OCI-LY1 (cell line): ENCODE measurements around the gene USP17L5.
"Not testable (repeated sequence)": the region's sequence is repeated elsewhere in the genome, so short reads cannot be mapped to it uniquely, and the experiment has no call there.

ENCODE experiments used
- H2AFZ ChIP-seq: fragments of 200-600 bp; sonication (generic), shearing (Covaris generic); 2 replicates; pipeline ENCODE4 v1.6.0; 2014; ENCODE audit warnings: antibody characterized with exemption, mild to moderate bottlenecking, low read length
- H3F3A ChIP-seq: fragments of 200-600 bp; sonication (generic), shearing (Covaris generic); 2 replicates; pipeline ENCODE4 v1.6.0; 2014; ENCODE audit warnings: mild to moderate bottlenecking, antibody characterized with exemption, low read length, moderate library complexity; ENCODE audit not compliant: insufficient read depth
- H3K27ac ChIP-seq: fragments of 200-600 bp; sonication (generic); 2 replicates; pipeline ENCODE4 v1.5.1; 2014; ENCODE audit warnings: low read length, mixed run types, mild to moderate bottlenecking, low read depth; ENCODE audit not compliant: poor library complexity, severe bottlenecking
- H3K27me3 ChIP-seq: fragments of 200-600 bp; sonication (generic); 2 replicates; pipeline ENCODE4 v1.6.0; 2014; ENCODE audit warnings: antibody characterized with exemption, mild to moderate bottlenecking, low read length, moderate library complexity; ENCODE audit not compliant: insufficient read depth
- H3K36me3 ChIP-seq: fragments of 200-600 bp; sonication (generic); 2 replicates; pipeline ENCODE4 v1.6.1; 2014; ENCODE audit warnings: mild to moderate bottlenecking, antibody characterized with exemption, low read length, moderate library complexity, mixed read lengths; ENCODE audit not compliant: insufficient read depth
- H3K4me1 ChIP-seq: fragments of 200-600 bp; sonication (generic); 2 replicates; pipeline ENCODE4 v1.5.1; 2014; ENCODE audit warnings: mild to moderate bottlenecking, low read length, moderate library complexity; ENCODE audit not compliant: insufficient read depth, severe bottlenecking
- H3K4me2 ChIP-seq: fragments of 200-600 bp; sonication (generic), shearing (Covaris generic); 2 replicates; pipeline ENCODE4 v1.6.1; 2014; ENCODE audit warnings: low read length
- H3K4me3 ChIP-seq: fragments of 200-600 bp; sonication (generic); 2 replicates; pipeline ENCODE4 v1.5.1; 2014; ENCODE audit warnings: low read length, low read depth, mild to moderate bottlenecking, mixed read lengths; ENCODE audit not compliant: poor library complexity, severe bottlenecking
- H3K79me2 ChIP-seq: fragments of 200-600 bp; shearing (Covaris generic); 2 replicates; pipeline ENCODE4 v1.6.1; 2016; ENCODE audit warnings: mixed run types, low read length, mixed read lengths; ENCODE audit not compliant: insufficient read depth
- H3K9ac ChIP-seq: fragments of 200-600 bp; sonication (generic), shearing (Covaris generic); 2 replicates; pipeline ENCODE4 v1.6.1; 2014; ENCODE audit warnings: mild to moderate bottlenecking, low read length, mixed read lengths
- H3K9me2 ChIP-seq: fragments of 200-600 bp; sonication (generic), shearing (Covaris generic); 2 replicates; pipeline ENCODE4 v1.6.1; 2014; ENCODE audit warnings: low read depth, mild to moderate bottlenecking, low read length, mixed read lengths
- H3K9me3 ChIP-seq: fragments of 200-600 bp; shearing (Covaris generic); 2 replicates; pipeline ENCODE4 v1.6.1; 2014; ENCODE audit warnings: low read length, mixed read lengths
- H4K20me1 ChIP-seq: fragments of 200-600 bp; sonication (generic), shearing (Covaris generic); 2 replicates; pipeline ENCODE4 v1.6.0; 2016; ENCODE audit warnings: mild to moderate bottlenecking, low read length; ENCODE audit not compliant: insufficient read depth

The USP17L5 gene

GRCh38 chr4:9339103-9339502 lies at the start of gene USP17L5:
Gene USP17L5 (plus strand): TSS chr4:9339403. CDS start chr4:9339403, 0 bp downstream.
- not testable (repeated sequence) for H3K9me2 ChIP-seq, H3K9me3 ChIP-seq, H3K4me2 ChIP-seq, H3K9ac ChIP-seq, H3K79me2 ChIP-seq, H3K27ac ChIP-seq, H3F3A ChIP-seq, H4K20me1 ChIP-seq, H3K27me3 ChIP-seq, H3K4me1 ChIP-seq, H3K4me3 ChIP-seq, H2AFZ ChIP-seq, H3K36me3 ChIP-seq

- H3K9me2 ChIP-seq, H3K79me2 ChIP-seq, H2AFZ ChIP-seq, H3K36me3 ChIP-seq, H3K27ac ChIP-seq, H3K9ac ChIP-seq, H3K4me3 ChIP-seq, H3K9me3 ChIP-seq, H4K20me1 ChIP-seq, H3K4me2 ChIP-seq, H3F3A ChIP-seq, H3K27me3 ChIP-seq, H3K4me1 ChIP-seq: not testable (repeated sequence)
These were observed 15.0 kb upstream of the USP17L5 start for GRCh38 chr4:9324191-9324590.

GRCh38 chr4:9324865-9325264 lies 14.3 kb upstream of the USP17L5 start, which contains the start of gene USP17L24:
Gene USP17L24 (plus strand): TSS chr4:9325165. CDS start chr4:9325165, 0 bp downstream.
- H3F3A ChIP-seq, H3K27ac ChIP-seq, H3K9ac ChIP-seq, H3K4me2 ChIP-seq, H4K20me1 ChIP-seq, H3K4me3 ChIP-seq, H3K9me2 ChIP-seq, H3K79me2 ChIP-seq, H3K27me3 ChIP-seq, H3K36me3 ChIP-seq, H3K4me1 ChIP-seq, H3K9me3 ChIP-seq, H2AFZ ChIP-seq: not testable (repeated sequence)

- H4K20me1 ChIP-seq, H3K9me3 ChIP-seq, H3K9ac ChIP-seq, H3K27me3 ChIP-seq, H3K4me1 ChIP-seq, H3K4me2 ChIP-seq, H3K36me3 ChIP-seq, H3K4me3 ChIP-seq, H3K79me2 ChIP-seq, H3K27ac ChIP-seq, H3K9me2 ChIP-seq, H3F3A ChIP-seq, H2AFZ ChIP-seq: not testable (repeated sequence)
These were observed 9.6 kb upstream of the USP17L5 start, which contains the start of gene USP17L25 for GRCh38 chr4:9329611-9330010. Gene USP17L25 (plus strand): TSS chr4:9329911. CDS start chr4:9329911, 0 bp downstream.

GRCh38 chr4:9334358-9334757 lies 4.8 kb upstream of the USP17L5 start, which contains the start of gene USP17L26:
Gene USP17L26 (plus strand): TSS chr4:9334658. CDS start chr4:9334658, 0 bp downstream.
- not testable (repeated sequence) for H3F3A ChIP-seq, H3K27me3 ChIP-seq, H4K20me1 ChIP-seq, H3K4me2 ChIP-seq, H2AFZ ChIP-seq, H3K9me3 ChIP-seq, H3K9ac ChIP-seq, H3K79me2 ChIP-seq, H3K4me3 ChIP-seq, H3K4me1 ChIP-seq, H3K9me2 ChIP-seq, H3K27ac ChIP-seq, H3K36me3 ChIP-seq

GRCh38 chr4:9343848-9344247 lies 4.6 kb downstream of the USP17L5 start, which contains the start of gene USP17L27:
Gene USP17L27 (plus strand): TSS chr4:9344148. CDS start chr4:9344148, 0 bp downstream.
- not testable (repeated sequence) for H3K9me2 ChIP-seq, H3K79me2 ChIP-seq, H3K4me1 ChIP-seq, H2AFZ ChIP-seq, H4K20me1 ChIP-seq, H3K4me3 ChIP-seq, H3K4me2 ChIP-seq, H3K27ac ChIP-seq, H3K9me3 ChIP-seq, H3K9ac ChIP-seq, H3F3A ChIP-seq, H3K36me3 ChIP-seq, H3K27me3 ChIP-seq

GRCh38 chr4:9348593-9348992 lies 9.4 kb downstream of the USP17L5 start, which contains the start of gene USP17L28:
Gene USP17L28 (plus strand): TSS chr4:9348893. CDS start chr4:9348893, 0 bp downstream.
- not testable (repeated sequence) for H3K27me3 ChIP-seq, H3K79me2 ChIP-seq, H3F3A ChIP-seq, H3K9me3 ChIP-seq, H3K4me3 ChIP-seq, H3K9me2 ChIP-seq, H3K36me3 ChIP-seq, H3K27ac ChIP-seq, H3K4me2 ChIP-seq, H3K9ac ChIP-seq, H3K4me1 ChIP-seq, H2AFZ ChIP-seq, H4K20me1 ChIP-seq

- not testable (repeated sequence) for H3K9ac ChIP-seq, H3K36me3 ChIP-seq, H3K4me3 ChIP-seq, H3K9me3 ChIP-seq, H3K27me3 ChIP-seq, H3F3A ChIP-seq, H3K9me2 ChIP-seq, H4K20me1 ChIP-seq, H2AFZ ChIP-seq, H3K4me1 ChIP-seq, H3K27ac ChIP-seq, H3K4me2 ChIP-seq, H3K79me2 ChIP-seq
These were observed 11.7 kb downstream of the USP17L5 start for GRCh38 chr4:9350866-9351265.
